HepG2 (cell line): ENCODE measurements around the gene DPEP1. TPM values are rescaled to one million over a fixed set of nuclear protein-coding genes. Genes with fewer than 3 reads are reported as not detected.

ENCODE experiments used
- HMGA1 ChIP-seq: sonication (generic); formaldehyde crosslinking; conservative IDR thresholded peaks from 2 replicates; pipeline ENCODE4 v1.4.0; 2020; ENCODE audit warnings: missing genetic modification reagents
- IRF2 ChIP-seq: IDR thresholded peaks from 2 replicates; pipeline ENCODE4 v1.6.1; 2018; ENCODE audit warnings: missing genetic modification reagents, missing compliant biosample characterization
- KDM1A ChIP-seq: IDR thresholded peaks from 2 replicates; pipeline ENCODE4 v1.6.1; 2016; ENCODE audit warnings: missing compliant biosample characterization
- MTF2 ChIP-seq: sonication (generic); formaldehyde crosslinking; IDR thresholded peaks from 2 replicates; pipeline ENCODE4 v1.5.0; 2020; ENCODE audit warnings: missing genetic modification reagents, borderline replicate concordance
- NR1H2 ChIP-seq: sonication (generic); formaldehyde crosslinking; IDR thresholded peaks from 2 replicates; pipeline ENCODE4 v1.8.1; 2022; ENCODE audit warnings: low read depth, missing genetic modification reagents, borderline replicate concordance
- ZKSCAN5 ChIP-seq: sonication (generic); formaldehyde crosslinking; IDR thresholded peaks from 2 replicates; pipeline ENCODE4 v1.5.1; 2020; ENCODE audit warnings: mild to moderate bottlenecking, missing genetic modification reagents
- ZNF124 ChIP-seq: sonication (generic); formaldehyde crosslinking; IDR thresholded peaks from 2 replicates; pipeline ENCODE4 v1.4.0; 2020; ENCODE audit warnings: missing genetic modification reagents
- ZNF563 ChIP-seq: sonication (generic); formaldehyde crosslinking; IDR thresholded peaks from 2 replicates; pipeline ENCODE4 v1.8.0; 2022; ENCODE audit warnings: mild to moderate bottlenecking, moderate library complexity, missing genetic modification reagents
- ZNF768 ChIP-seq: sonication (generic); formaldehyde crosslinking; IDR thresholded peaks from 2 replicates; pipeline ENCODE4 v1.4.0; 2020; ENCODE audit warnings: missing genetic modification reagents
- ZNF777 ChIP-seq: sonication (generic); formaldehyde crosslinking; IDR thresholded peaks from 2 replicates; pipeline ENCODE4 v1.4.0; 2020; ENCODE audit warnings: missing genetic modification reagents
- ZNF788 ChIP-seq: sonication (generic); formaldehyde crosslinking; IDR thresholded peaks from 2 replicates; pipeline ENCODE4 v1.5.0; 2020; ENCODE audit warnings: mild to moderate bottlenecking, missing genetic modification reagents, borderline replicate concordance
- polyA plus RNA-seq, 8 experiments: library from polyadenylated mRNA; depleted of rRNA in 3 of 8; stranded (reverse) in 7 of 8; unstranded in 1 of 8; fragments of >200 nt; fragmentation: Illumina TruSeq in 4 of 8; extraction: Trizol in 4 of 8; gene quantifications; 2 replicates each; pipeline versions ENCODE4 v1.2.1 to v1.2.3, GENCODE V29; 2011 to 2016; ENCODE audit warnings: low read depth in 4 of 8, missing spikeins in 1 of 8, mixed read lengths in 1 of 8; ENCODE audit not compliant: insufficient read depth in 1 of 8
- total RNA-seq, 5 experiments: library from RNA; depleted of rRNA; stranded (reverse); fragments of >200 nt; fragmentation: Illumina TruSeq; extraction: Trizol; gene quantifications; 2 replicates each; pipeline ENCODE4 v1.2.3, GENCODE V29; 2016; ENCODE audit warnings: low read depth in 1 of 5
- TF ChIP-seq, protein P1 (sequence below): sonication (generic); formaldehyde crosslinking; IDR thresholded peaks from 2 replicates; pipeline ENCODE4 v1.4.0; 2020; ENCODE audit warnings: missing genetic modification reagents, low read depth, mild to moderate bottlenecking, borderline replicate concordance
- TF ChIP-seq, protein P2 (sequence below): sonication (generic); formaldehyde crosslinking; IDR thresholded peaks from 2 replicates; pipeline ENCODE4 v1.8.1; 2022; ENCODE audit warnings: low read depth, mild to moderate bottlenecking, missing genetic modification reagents
- TF ChIP-seq, protein P3 (sequence below): sonication (generic); formaldehyde crosslinking; IDR thresholded peaks from 2 replicates; pipeline ENCODE4 v1.5.0; 2020; ENCODE audit warnings: missing genetic modification reagents
- TF ChIP-seq, protein P4 (sequence below): IDR thresholded peaks from 2 replicates; pipeline ENCODE4 v1.6.1; 2016; ENCODE audit warnings: mild to moderate bottlenecking
- TF ChIP-seq, protein P5 (sequence below): sonication (generic); formaldehyde crosslinking; IDR thresholded peaks from 2 replicates; pipeline ENCODE4 v1.4.0; 2020; ENCODE audit warnings: mild to moderate bottlenecking, missing genetic modification reagents, borderline replicate concordance
- TF ChIP-seq, protein P6 (sequence below): sonication (generic); formaldehyde crosslinking; IDR thresholded peaks from 2 replicates; pipeline ENCODE4 v1.9.0; 2021; ENCODE audit warnings: missing genetic modification reagents, borderline replicate concordance

DPEP1 gene
- total and polyA plus RNA-seq, 2 of the 13 experiments (the other 11 are each of a cell fraction or from before 2014, with no cell fraction given) = 37.6 to 52.2 TPM

DNA sequence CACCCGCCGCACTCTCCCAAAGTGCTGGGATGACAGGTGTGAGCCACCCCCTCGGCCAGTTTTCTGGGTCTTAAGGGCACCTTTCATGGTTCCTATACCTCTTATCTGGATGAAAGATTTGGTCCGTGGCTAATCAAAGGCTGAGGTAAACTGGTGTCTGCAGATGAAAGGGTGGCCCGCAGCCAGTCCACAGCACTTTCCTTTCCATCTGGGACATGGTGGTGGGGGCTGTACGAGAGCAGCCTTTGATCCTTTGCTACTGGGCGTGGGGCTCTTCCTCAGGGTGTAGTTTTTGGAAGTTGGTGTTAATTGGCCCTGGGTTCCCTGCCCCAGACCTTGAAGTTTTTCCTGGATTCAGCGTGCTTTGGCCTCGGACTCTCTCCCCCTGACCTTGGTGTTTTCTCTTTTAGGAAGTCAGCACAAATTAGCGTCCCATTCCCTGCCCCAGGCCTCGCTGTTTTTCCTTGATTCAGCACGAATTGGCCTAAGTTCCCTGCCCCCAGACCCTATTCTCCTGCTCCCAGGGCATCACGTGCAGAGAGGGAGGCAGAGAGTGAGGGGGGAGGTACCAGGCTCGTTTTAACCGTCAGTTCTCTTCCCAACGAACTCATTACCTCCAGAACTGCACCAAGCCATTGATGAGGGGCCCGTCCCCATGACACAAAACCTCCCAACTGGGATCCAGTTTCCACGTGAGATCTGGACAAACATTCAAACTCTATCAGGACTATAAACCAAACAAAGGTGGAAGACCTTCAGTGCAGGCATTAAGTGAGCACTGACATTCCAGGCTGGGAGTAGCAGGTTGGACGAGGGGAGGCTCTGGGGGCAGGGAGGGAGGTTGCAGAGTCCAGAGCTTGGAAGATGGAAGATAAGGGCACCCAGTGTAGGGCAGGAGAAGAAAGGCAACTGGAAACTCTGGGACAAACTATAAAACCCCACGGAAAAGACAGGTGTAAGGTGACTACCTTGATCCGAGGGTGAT lies 11.6 kb downstream of the DPEP1 start (continued):
- TF ChIP-seq ZNF124 (CRISPR knock-in tag) = no peak
- 0 out of 2 replicates have a peak, but pooled peaks have one; percentile 23 for TF ChIP-seq ZNF777 (CRISPR knock-in tag)
- no peak for TF ChIP-seq MTF2 (CRISPR knock-in tag)
- TF ChIP-seq ZNF768 = no peak
- TF ChIP-seq, protein P1, sequence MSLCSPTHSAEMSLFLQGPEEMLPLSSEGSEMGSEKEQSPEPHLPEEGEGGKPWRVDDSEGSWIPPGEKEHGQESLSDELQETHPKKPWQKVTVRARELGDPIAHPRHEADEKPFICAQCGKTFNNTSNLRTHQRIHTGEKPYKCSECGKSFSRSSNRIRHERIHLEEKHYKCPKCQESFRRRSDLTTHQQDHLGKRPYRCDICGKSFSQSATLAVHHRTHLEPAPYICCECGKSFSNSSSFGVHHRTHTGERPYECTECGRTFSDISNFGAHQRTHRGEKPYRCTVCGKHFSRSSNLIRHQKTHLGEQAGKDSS (CRISPR knock-in tag) = peak; percentile 100
- TF ChIP-seq, protein P2, sequence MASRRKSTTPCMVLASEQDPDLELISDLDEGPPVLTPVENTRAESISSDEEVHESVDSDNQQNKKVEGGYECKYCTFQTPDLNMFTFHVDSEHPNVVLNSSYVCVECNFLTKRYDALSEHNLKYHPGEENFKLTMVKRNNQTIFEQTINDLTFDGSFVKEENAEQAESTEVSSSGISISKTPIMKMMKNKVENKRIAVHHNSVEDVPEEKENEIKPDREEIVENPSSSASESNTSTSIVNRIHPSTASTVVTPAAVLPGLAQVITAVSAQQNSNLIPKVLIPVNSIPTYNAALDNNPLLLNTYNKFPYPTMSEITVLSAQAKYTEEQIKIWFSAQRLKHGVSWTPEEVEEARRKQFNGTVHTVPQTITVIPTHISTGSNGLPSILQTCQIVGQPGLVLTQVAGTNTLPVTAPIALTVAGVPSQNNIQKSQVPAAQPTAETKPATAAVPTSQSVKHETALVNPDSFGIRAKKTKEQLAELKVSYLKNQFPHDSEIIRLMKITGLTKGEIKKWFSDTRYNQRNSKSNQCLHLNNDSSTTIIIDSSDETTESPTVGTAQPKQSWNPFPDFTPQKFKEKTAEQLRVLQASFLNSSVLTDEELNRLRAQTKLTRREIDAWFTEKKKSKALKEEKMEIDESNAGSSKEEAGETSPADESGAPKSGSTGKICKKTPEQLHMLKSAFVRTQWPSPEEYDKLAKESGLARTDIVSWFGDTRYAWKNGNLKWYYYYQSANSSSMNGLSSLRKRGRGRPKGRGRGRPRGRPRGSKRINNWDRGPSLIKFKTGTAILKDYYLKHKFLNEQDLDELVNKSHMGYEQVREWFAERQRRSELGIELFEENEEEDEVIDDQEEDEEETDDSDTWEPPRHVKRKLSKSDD (CRISPR knock-in tag) = 0 out of 2 replicates have a peak, but pooled peaks have one; percentile 34
- TF ChIP-seq, protein P3, sequence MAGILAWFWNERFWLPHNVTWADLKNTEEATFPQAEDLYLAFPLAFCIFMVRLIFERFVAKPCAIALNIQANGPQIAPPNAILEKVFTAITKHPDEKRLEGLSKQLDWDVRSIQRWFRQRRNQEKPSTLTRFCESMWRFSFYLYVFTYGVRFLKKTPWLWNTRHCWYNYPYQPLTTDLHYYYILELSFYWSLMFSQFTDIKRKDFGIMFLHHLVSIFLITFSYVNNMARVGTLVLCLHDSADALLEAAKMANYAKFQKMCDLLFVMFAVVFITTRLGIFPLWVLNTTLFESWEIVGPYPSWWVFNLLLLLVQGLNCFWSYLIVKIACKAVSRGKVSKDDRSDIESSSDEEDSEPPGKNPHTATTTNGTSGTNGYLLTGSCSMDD (CRISPR knock-in tag) = no peak
- TF ChIP-seq IRF2 (CRISPR knock-in tag) = no peak
- no peak for TF ChIP-seq HMGA1 (CRISPR knock-in tag)
- TF ChIP-seq ZNF788 (CRISPR knock-in tag) = peak; percentile 77; the same call in 1 of the 2 replicates
- no peak for TF ChIP-seq KDM1A (CRISPR knock-in tag)
- TF ChIP-seq, protein P4, sequence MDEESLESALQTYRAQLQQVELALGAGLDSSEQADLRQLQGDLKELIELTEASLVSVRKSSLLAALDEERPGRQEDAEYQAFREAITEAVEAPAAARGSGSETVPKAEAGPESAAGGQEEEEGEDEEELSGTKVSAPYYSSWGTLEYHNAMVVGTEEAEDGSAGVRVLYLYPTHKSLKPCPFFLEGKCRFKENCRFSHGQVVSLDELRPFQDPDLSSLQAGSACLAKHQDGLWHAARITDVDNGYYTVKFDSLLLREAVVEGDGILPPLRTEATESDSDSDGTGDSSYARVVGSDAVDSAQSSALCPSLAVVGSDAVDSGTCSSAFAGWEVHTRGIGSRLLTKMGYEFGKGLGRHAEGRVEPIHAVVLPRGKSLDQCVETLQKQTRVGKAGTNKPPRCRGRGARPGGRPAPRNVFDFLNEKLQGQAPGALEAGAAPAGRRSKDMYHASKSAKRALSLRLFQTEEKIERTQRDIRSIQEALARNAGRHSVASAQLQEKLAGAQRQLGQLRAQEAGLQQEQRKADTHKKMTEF = no peak
- peak; percentile 2; the same call in 1 of the 2 replicates for TF ChIP-seq ZNF563 (CRISPR knock-in tag)
- TF ChIP-seq, protein P5, sequence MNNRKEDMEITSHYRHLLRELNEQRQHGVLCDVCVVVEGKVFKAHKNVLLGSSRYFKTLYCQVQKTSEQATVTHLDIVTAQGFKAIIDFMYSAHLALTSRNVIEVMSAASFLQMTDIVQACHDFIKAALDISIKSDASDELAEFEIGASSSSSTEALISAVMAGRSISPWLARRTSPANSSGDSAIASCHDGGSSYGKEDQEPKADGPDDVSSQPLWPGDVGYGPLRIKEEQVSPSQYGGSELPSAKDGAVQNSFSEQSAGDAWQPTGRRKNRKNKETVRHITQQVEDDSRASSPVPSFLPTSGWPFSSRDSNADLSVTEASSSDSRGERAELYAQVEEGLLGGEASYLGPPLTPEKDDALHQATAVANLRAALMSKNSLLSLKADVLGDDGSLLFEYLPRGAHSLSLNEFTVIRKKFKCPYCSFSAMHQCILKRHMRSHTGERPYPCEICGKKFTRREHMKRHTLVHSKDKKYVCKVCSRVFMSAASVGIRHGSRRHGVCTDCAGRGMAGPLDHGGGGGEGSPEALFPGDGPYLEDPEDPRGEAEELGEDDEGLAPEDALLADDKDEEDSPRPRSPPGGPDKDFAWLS = no peak
- TF ChIP-seq, protein P6, sequence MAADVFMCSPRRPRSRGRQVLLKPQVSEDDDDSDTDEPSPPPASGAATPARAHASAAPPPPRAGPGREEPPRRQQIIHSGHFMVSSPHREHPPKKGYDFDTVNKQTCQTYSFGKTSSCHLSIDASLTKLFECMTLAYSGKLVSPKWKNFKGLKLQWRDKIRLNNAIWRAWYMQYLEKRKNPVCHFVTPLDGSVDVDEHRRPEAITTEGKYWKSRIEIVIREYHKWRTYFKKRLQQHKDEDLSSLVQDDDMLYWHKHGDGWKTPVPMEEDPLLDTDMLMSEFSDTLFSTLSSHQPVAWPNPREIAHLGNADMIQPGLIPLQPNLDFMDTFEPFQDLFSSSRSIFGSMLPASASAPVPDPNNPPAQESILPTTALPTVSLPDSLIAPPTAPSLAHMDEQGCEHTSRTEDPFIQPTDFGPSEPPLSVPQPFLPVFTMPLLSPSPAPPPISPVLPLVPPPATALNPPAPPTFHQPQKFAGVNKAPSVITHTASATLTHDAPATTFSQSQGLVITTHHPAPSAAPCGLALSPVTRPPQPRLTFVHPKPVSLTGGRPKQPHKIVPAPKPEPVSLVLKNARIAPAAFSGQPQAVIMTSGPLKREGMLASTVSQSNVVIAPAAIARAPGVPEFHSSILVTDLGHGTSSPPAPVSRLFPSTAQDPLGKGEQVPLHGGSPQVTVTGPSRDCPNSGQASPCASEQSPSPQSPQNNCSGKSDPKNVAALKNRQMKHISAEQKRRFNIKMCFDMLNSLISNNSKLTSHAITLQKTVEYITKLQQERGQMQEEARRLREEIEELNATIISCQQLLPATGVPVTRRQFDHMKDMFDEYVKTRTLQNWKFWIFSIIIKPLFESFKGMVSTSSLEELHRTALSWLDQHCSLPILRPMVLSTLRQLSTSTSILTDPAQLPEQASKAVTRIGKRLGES (CRISPR knock-in tag) = no peak
- no peak for TF ChIP-seq NR1H2 (CRISPR knock-in tag)
- no peak for TF ChIP-seq ZKSCAN5 (CRISPR knock-in tag)
